HG03064 (cell line): ENCODE measurements around the gene PSD.
"Not testable (repeated sequence)": the region's sequence is repeated elsewhere in the genome, so short reads cannot be mapped to it uniquely, and the experiment has no call there.

Source experiments
- ATAC-seq: cut with Tn5 transposase; IDR thresholded peaks from one replicate; pipeline ENCODE4 v1.9.1; 2021; ENCODE audit warnings: low read depth; ENCODE audit not compliant: unreplicated experiment

Gene PSD

DNA sequence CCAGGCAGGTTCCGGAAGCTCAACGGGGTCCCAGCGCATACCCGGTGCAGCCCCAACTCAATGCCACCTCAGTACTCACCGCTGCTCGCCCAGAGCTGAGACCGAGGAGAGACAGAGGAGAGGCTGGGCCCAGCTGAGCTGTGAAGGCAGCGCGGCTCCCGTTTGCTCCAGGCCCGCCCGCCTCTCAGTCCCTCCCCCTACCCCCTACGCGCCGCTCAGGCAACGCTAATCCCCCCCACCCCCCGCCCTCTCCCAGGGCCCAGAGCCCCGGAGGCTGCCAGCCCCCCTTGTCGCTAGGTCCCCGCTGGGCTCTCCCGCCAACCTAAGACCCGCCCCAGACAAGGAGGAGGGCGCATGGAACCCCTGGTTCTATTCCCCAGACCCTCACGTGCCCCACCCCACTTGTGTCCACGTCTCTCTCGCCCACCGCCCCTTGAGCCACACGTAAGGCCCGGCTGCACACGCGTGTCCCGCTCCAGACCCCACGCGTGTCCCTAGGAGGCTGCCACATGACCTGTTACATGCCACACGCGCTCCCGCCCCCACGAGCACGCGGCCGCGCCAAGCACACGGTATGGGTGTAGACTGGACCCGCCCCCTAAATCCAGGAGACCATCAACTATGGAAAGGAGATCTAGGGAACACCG, at the start of gene PSD:
TSS of gene PSD (minus strand) at position 164 of the 647 bp plus-strand sequence. CDS start 1,747 bp downstream, outside the sequence.
- ATAC-seq = no peak

- ATAC-seq = no peak
These were observed 49.4 kb upstream of the PSD start for GRCh38 chr10:102467971-102468438.

DNA sequence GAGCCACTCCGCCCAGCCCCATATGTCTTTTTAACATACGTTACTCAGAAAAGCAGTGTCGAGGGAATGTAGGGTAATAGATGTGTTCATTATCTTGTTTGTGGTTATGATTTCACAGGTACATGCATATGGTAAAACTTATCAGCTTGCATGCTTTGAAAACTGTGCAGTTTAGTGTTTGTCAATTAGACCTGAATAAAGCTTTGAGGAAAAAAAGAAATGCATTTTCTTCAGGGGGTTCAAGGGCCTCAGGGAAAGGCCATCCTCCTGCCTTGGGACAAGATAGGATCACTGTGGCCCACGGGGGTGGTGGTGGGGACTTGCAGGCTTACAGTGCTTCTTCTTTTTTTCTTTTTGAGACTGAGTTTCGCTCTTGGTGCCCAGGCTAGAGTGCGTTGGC, 48.7 kb upstream of the PSD start:
- no peak for ATAC-seq

DNA sequence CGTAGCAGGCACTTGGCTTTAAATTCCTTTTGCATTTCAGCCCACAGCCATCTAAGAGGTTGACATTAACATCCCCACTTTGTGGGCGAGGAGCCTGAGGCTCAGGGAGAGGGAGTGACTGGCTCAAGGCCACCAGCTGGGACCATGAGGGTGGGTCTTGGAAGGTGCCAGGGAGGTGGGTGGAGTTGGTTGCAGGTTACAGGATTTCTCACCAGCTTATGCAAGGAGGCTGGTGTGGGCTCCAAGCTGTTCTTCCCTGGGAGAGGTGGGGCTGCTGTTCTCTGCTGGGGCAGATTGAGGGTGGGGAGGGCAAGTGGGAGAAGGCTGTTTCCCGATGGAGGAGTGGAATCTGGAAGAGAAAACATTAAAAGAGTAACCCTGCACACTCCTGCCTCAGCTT, 46.9 kb upstream of the PSD start:
- no peak for ATAC-seq

DNA sequence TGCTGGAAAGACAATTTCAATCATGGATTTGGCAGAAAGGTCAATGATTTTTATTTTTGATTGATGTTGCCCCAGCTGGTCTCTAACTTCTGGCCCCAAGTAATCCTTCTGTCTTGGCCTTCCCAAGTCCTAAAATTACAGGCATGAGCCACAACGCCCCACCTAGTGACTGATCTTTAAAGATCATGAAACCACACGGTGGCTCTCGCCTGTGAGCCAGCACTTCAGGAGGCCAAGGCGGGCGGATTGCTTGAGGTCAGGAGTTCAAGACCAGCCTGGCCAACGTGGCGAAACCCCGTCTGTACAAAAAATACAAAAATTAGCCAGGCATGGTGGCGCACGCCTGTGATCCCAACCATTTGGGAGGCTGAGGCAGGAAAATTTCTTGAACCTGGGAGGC, 45.4 kb upstream of the PSD start:
- no peak for ATAC-seq

DNA sequence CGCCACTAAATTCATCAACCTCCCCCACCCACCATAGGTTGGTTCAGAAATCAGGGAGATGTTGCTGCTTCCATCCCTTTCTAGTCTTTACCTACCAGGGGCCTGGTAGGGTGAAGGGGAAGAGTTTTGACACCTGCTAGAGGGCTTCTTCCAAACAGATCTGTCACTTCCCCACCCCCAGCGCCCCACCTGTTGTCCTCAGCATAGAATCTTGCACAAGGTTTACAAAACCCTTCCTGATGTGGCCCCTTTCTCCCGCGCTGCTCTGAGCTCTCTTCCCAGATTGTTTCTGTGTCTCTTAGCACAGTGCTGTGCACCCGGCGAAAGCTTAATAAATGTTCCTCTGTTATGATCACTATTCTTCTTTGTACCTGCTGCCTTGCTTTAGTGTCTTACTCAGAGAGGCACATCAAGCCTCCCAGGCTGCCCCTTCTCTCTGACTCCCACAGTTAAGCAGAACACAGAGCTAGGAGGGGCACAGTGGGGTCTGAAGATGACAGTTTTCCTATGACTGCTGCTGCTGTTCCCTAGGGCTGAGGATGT, 44.0 kb upstream of the PSD start:
- no peak for ATAC-seq

DNA sequence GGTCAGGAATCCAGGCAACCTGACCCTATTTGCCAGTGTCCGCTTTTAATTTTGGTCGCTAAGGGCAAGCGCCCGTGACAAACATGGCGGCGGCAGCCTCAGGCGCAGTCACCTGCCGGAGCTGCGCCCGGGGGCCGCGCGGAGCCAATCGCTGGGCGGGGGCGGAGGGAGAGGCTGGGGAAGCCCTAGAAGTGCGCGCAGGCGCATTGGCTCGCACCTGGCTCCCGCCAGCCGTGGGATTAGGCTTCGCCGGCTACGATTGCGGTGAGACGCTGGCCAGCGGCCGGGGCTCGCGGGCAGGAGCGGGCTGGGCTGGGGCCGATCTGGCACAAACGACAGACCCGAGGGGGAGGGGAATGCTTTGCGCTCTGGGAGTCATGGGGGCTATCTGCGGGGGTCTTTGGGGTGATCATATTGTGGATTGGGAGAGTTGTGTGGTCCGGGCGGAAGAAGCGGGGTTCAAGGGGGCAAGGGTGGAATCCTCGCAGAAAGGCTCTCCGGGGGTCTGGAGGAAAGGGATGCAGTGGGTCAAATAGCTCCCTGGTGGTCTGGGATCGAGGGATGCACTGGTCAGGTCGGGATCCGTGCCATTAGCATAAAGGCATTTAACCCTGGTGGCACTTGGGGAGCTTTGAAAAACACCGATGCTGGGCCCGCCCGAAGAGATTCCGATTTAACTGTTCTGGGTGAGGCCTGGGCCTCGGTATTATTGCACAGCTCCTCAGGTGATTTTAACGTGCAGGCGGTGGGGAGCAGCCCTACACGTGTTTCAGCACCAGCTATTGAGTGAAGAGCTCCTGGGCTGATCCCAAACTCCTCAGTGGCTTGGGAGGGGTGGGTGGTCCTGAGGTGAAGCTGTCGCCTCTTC, 42.8 kb upstream of the PSD start:
- ATAC-seq = peak; percentile 71

DNA sequence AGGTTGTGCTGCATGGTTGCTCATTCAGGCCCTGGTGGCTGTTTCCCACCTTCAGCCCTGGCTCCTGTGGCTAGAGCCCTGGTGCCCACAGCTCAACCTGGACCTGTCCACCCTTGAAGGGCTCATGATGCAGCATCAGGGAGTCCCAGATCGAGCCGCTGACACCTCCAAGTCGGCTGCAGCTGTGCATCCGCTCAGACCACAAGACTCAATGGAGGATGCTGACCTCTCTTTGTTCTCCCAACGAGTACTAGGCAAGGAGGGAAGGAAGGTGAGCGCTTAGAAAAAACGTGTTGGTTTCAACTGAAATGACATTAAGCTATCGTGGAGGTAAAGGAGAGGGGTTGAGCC, 42.2 kb upstream of the PSD start:
- ATAC-seq = peak; percentile 34

DNA sequence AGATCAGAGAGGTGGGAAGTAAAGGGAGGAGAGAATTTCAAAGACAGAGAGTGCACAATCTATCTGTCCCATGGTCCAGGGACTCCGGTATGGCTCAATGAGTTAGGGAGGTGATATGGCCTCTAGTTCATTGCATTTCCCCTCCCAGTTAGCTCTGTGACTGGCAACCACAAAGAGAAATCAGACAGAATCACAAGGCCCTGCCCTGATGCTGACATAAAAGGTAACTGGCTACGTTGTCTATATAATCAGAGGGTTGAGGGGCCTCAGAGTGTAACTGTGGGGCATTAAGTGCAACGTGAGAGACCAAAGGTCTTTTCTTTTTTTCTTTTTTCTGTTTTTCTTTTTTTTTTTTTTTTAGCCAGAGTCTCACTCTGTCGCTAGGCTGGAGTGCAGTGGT, 40.1 kb upstream of the PSD start:
- no peak for ATAC-seq

DNA sequence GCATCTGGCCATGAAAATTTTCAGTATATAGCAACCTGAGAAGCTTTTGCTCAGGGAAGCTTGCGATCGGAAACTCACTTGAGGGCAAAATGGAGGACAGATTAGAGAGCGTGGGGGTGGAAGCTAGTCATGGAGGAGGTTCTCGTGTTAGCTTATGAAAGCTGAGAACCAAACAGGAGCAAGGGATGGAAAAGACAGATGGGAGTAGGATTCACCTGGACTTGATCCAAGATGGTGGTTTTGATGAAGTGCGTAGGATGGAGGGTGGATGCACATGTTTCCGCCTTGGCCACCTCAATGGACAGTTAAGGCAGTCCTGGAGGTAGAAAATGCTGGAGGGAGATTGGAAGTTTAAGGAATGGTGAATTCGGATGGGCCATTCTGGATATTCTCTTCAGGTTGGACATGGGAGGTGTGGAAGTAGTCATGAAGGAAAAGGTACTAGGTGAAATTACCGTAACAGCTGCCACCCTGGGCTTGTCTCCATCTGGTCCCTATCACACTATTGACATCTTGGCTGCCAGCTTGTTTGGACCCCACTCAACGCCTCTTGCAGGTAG, 39.1 kb upstream of the PSD start:
- no peak for ATAC-seq

GRCh38 chr10:102455893-102456471, 37.4 kb upstream of the PSD start:
- ATAC-seq = no peak

- not testable (repeated sequence) for ATAC-seq
These were observed 36.3 kb upstream of the PSD start for GRCh38 chr10:102454662-102455487.

- no peak for ATAC-seq
These were observed 34.9 kb upstream of the PSD start for GRCh38 chr10:102453502-102453901.

GRCh38 chr10:102452672-102453340, 34.2 kb upstream of the PSD start:
- ATAC-seq = no peak

- no peak for ATAC-seq
These were observed 32.8 kb upstream of the PSD start, which contains the start of gene C10orf95 for GRCh38 chr10:102451105-102451969. TSS of gene C10orf95 (minus strand) at chr10:102451543. CDS start at chr10:102451093, 450 bp downstream.

- ATAC-seq = peak; percentile 60
These were observed 32.0 kb upstream of the PSD start for GRCh38 chr10:102450374-102451104.

DNA sequence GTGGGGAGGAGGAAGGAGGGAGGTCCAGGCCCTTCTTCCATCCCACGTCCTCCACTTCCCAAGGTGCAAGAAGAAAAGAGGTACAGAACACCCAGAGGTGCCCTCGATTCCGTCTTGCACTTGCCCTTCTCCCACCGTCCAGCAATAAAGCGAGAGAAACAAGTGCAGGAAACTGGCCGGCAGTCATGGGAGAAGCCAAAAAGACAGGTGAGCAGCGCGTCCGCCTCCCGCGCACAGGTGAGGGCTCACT, 31.5 kb upstream of the PSD start:
- ATAC-seq = no peak
